Parathyroid adenoma (tissue), 2 donors: ENCODE data around the gene SGCG.

Source experiments
- H2AFZ ChIP-seq: fragments of 300-600 bp; sonication (generic); one replicate; pipeline ENCODE4 v1.7.0; 2017; ENCODE audit warnings: antibody characterized with exemption, mild to moderate bottlenecking
- H3K27ac ChIP-seq: fragments of 300-600 bp; sonication (generic); one replicate; pipeline ENCODE4 v1.7.0; 2017
- H3K27me3 ChIP-seq: fragments of 300-600 bp; sonication (generic); one replicate; pipeline ENCODE4 v1.7.0; 2017; ENCODE audit warnings: low read length; ENCODE audit not compliant: control insufficient read depth, insufficient read depth
- H3K36me3 ChIP-seq: fragments of 300-600 bp; sonication (generic); one replicate; pipeline ENCODE4 v1.7.0; 2017; ENCODE audit warnings: low read length; ENCODE audit not compliant: control insufficient read depth, insufficient read depth
- H3K4me1 ChIP-seq: fragments of 300-600 bp; sonication (generic); one replicate; pipeline ENCODE4 v1.7.0; 2017; ENCODE audit warnings: control low read depth
- H3K4me2 ChIP-seq: fragments of 300-600 bp; sonication (generic); one replicate; pipeline ENCODE4 v1.7.0; 2017; ENCODE audit warnings: low read length
- H3K4me3 ChIP-seq: fragments of 300-600 bp; sonication (generic); one replicate; pipeline ENCODE4 v1.7.0; 2017; ENCODE audit warnings: low read depth, low read length
- H3K79me2 ChIP-seq: fragments of 300-600 bp; sonication (generic); one replicate; pipeline ENCODE4 v1.7.0; 2017; ENCODE audit warnings: control low read depth
- H3K9ac ChIP-seq: fragments of 300-600 bp; sonication (generic); one replicate; pipeline ENCODE4 v1.7.0; 2017; ENCODE audit warnings: mild to moderate bottlenecking
- H3K9me3 ChIP-seq: fragments of 300-600 bp; sonication (generic); one replicate; pipeline ENCODE4 v1.7.0; 2017; ENCODE audit warnings: low read length; ENCODE audit not compliant: control insufficient read depth
- CTCF ChIP-seq: fragments of 300-600 bp; sonication (generic); IDR thresholded peaks from one replicate; pipeline ENCODE4 v1.7.0; 2017; ENCODE audit warnings: antibody characterized with exemption, mild to moderate bottlenecking
- donor health status: primary hyperparathyroidism.

SGCG gene

GRCh38 chr13:23268441-23268840, 87.7 kb downstream of the SGCG start:
- Histone ChIP-seq H3K79me2 (no peaks in the 10 kb centered on the region), H3K27ac (no peak overlapping the region), H3K9me3 (no peaks in the 10 kb centered on the region), H2AFZ (no peak overlapping the region), H3K36me3 (no peaks in the 10 kb centered on the region), H3K4me2 (no peak overlapping the region), H3K4me1 (no peaks in the 10 kb centered on the region), H3K27me3 (no peaks in the 10 kb centered on the region), H3K4me3 (no peak overlapping the region), H3K9ac (no peak overlapping the region)
- TF ChIP-seq CTCF = no peak

DNA sequence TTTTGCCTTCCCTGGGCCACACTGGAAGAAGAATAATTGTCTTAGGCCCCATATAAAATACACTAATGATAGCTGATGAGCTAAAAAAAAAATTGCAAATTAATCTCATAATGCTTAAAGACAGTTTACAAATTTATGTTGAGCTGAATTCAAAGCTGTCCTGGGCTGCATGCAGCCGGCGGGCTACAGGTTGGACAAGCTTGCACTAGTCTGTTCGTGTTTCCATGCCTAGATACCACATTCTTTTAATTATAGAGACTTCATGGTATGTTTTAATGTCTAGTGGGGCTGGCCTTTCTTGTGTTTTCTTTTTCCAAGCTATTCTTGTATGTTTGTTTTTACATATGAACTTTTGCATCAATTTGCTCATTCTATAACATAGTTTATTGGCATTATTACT, 90.6 kb downstream of the SGCG start:
- no peaks in the 10 kb centered on the region for H3K4me1 ChIP-seq
- H3K9me3 ChIP-seq = no peaks in the 10 kb centered on the region
- H3K4me2 ChIP-seq = no peak overlapping the region
- H3K36me3 ChIP-seq = no peaks in the 10 kb centered on the region
- no peak for TF ChIP-seq CTCF
- no peaks in the 10 kb centered on the region for H3K79me2 ChIP-seq
- H2AFZ ChIP-seq = no peak overlapping the region
- no peak overlapping the region for H3K27ac ChIP-seq
- H3K27me3 ChIP-seq = no peaks in the 10 kb centered on the region
- no peak overlapping the region for H3K9ac ChIP-seq
- no peak overlapping the region for H3K4me3 ChIP-seq

DNA sequence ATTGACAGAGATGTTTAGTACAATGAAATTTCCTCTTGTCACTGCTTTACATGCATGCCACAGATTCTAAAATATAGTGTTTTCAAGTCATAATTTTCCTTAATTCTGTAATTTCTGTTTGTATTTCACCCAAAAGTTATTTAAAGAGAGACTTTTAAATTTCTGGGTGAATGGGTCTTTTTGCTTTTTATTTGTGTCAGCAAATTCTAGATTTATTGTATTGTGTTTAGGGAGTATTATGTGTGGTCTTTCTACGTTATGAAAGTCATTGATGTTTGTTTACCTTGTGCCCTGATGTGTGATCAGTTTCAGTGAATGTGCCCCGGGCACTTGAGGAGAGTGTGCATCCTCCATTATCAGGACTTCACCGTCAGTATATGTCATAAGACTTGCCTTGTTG, 92.7 kb downstream of the SGCG start:
- Histone ChIP-seq H3K4me1 (no peaks in the 10 kb centered on the region), H3K79me2 (no peaks in the 10 kb centered on the region), H3K4me3 (no peak overlapping the region), H3K27ac (no peak overlapping the region), H3K4me2 (no peak overlapping the region), H3K36me3 (no peaks in the 10 kb centered on the region), H3K27me3 (no peaks in the 10 kb centered on the region), H3K9me3 (peaks cover under 1% of the 10 kb centered on the region), H3K9ac (no peak overlapping the region), H2AFZ (no peak overlapping the region)
- no peak for TF ChIP-seq CTCF

GRCh38 chr13:23279321-23279720, 98.5 kb downstream of the SGCG start:
- Histone ChIP-seq H3K9me3 (peaks cover 3% of the 10 kb centered on the region), H3K36me3 (no peaks in the 10 kb centered on the region), H3K79me2 (no peaks in the 10 kb centered on the region), H2AFZ (no peak overlapping the region), H3K9ac (no peak overlapping the region), H3K4me1 (no peaks in the 10 kb centered on the region), H3K27me3 (no peaks in the 10 kb centered on the region), H3K4me3 (no peak overlapping the region), H3K27ac (no peak overlapping the region), H3K4me2 (no peak overlapping the region)
- no peak for TF ChIP-seq CTCF

DNA sequence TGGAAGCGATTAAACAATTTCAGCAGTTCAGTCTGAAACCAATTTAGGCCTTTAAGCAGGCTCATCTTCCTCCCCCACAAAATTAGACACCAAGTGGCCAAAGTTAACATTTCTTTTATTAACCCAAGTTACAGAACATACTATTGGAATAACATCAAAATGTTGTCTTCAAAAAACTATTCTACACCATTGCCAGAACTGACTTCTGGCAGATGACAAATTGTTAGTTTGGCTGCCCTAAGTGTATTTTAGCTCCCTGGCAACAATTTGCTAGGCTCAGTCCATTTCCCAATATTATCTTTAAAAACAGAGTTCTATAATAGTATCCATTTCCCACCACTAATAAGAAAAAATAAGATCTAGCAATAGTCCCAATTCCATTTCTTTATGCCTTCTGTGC, 107.8 kb downstream of the SGCG start:
- Histone ChIP-seq H3K4me3 (no peak overlapping the region), H3K27ac (no peak overlapping the region), H3K4me1 (no peaks in the 10 kb centered on the region), H2AFZ (no peak overlapping the region), H3K27me3 (no peaks in the 10 kb centered on the region), H3K79me2 (no peaks in the 10 kb centered on the region), H3K9ac (no peak overlapping the region), H3K36me3 (no peaks in the 10 kb centered on the region), H3K9me3 (no peaks in the 10 kb centered on the region), H3K4me2 (no peak overlapping the region)
- no peak for TF ChIP-seq CTCF
